Hepatocyte (in vitro differentiated cells): ENCODE measurements around the gene GPSM3. TPM values are rescaled to one million over a fixed set of nuclear protein-coding genes. Genes with fewer than 3 reads are reported as not detected.

Experiments used
- DNase-seq: peaks from one replicate; pipeline ENCODE4 v3.0.0-alpha.2; 2016; ENCODE audit warnings: low spot score
- H2AFZ ChIP-seq: fragments of 200-600 bp; sonication (generic); 2 replicates; pipeline ENCODE4 v1.6.0; 2016; ENCODE audit warnings: antibody characterized with exemption, mild to moderate bottlenecking
- H3K27ac ChIP-seq: fragments of 200-600 bp; sonication (generic); 2 replicates; pipeline ENCODE4 v1.5.1; 2016; ENCODE audit warnings: mild to moderate bottlenecking
- H3K27me3 ChIP-seq: fragments of 200-600 bp; sonication (generic); 2 replicates; pipeline ENCODE4 v1.6.1; 2016
- H3K36me3 ChIP-seq: fragments of 200-600 bp; sonication (generic); replicated peaks from 2 replicates; pipeline ENCODE4 v1.5.1; 2016; ENCODE audit warnings: low read depth; ENCODE audit not compliant: insufficient read depth
- H3K4me1 ChIP-seq: fragments of 200-600 bp; sonication (generic); 2 replicates; pipeline ENCODE4 v1.5.1; 2016; ENCODE audit warnings: mild to moderate bottlenecking, moderate library complexity; ENCODE audit not compliant: insufficient read depth
- H3K4me2 ChIP-seq: fragments of 200-600 bp; sonication (generic); 2 replicates; pipeline ENCODE4 v1.6.0; 2016
- H3K4me3 ChIP-seq: fragments of 200-600 bp; sonication (generic); 2 replicates; pipeline ENCODE4 v1.5.1; 2016; ENCODE audit warnings: mild to moderate bottlenecking
- H3K79me2 ChIP-seq: fragments of 200-600 bp; sonication (generic); 2 replicates; pipeline ENCODE4 v1.6.0; 2017; ENCODE audit warnings: mild to moderate bottlenecking
- H3K9me2 ChIP-seq: fragments of 200-600 bp; sonication (generic); replicated peaks from 2 replicates; pipeline ENCODE4 v1.6.0; 2017; ENCODE audit warnings: mild to moderate bottlenecking; ENCODE audit not compliant: insufficient read depth
- H3K9me3 ChIP-seq: fragments of 200-600 bp; sonication (generic); 2 replicates; pipeline ENCODE4 v1.5.1; 2016; ENCODE audit warnings: low read depth, mild to moderate bottlenecking
- H4K20me1 ChIP-seq: fragments of 200-600 bp; sonication (generic); 2 replicates; pipeline ENCODE4 v1.6.0; 2016; ENCODE audit warnings: mild to moderate bottlenecking; ENCODE audit not compliant: insufficient read depth, poor library complexity, severe bottlenecking
- EZH2 ChIP-seq: fragments of 200-600 bp; sonication (generic); IDR thresholded peaks from 2 replicates; pipeline ENCODE4 v1.6.1; 2016; ENCODE audit warnings: antibody characterized with exemption, mild to moderate bottlenecking, borderline replicate concordance
- EZH2phosphoT487 ChIP-seq: fragments of 200-600 bp; sonication (generic); IDR thresholded peaks from one replicate; pipeline ENCODE4 v1.6.1; 2018; ENCODE audit warnings: antibody characterized with exemption, mild to moderate bottlenecking, low read depth, moderate library complexity; ENCODE audit not compliant: unreplicated experiment, severe bottlenecking
- WGBS: methylation state at CpG from one replicate; pipeline ENCODE4 v1.1.6; 2016; ENCODE audit warnings: low lambda C conversion rate; ENCODE audit errors: missing lambda C conversion rate; 5-methylcytosine and 5-hydroxymethylcytosine counted together
- polyA plus RNA-seq: library from polyadenylated mRNA; unstranded; fragments of >200 nt; fragmentation: Nextera tagmentation; extraction: Ambion mirVana; gene quantifications from 2 replicates; pipeline ENCODE4 v1.2.1, GENCODE V29; 2016
- total RNA-seq: library from RNA; depleted of rRNA; stranded (reverse); fragments of >200 nt; gene quantifications from 2 replicates; pipeline ENCODE4 v1.2.3, GENCODE V29; 2014
- TF ChIP-seq, protein P1 (sequence below): fragments of 200-600 bp; sonication (generic); IDR thresholded peaks from 2 replicates; pipeline ENCODE4 v1.5.1; 2016; ENCODE audit warnings: antibody characterized with exemption, mild to moderate bottlenecking; ENCODE audit not compliant: poor library complexity

The GPSM3 gene
- total and polyA plus RNA-seq, 2 experiments from 2014 or later: 3.4 to 4.3 TPM

DNA sequence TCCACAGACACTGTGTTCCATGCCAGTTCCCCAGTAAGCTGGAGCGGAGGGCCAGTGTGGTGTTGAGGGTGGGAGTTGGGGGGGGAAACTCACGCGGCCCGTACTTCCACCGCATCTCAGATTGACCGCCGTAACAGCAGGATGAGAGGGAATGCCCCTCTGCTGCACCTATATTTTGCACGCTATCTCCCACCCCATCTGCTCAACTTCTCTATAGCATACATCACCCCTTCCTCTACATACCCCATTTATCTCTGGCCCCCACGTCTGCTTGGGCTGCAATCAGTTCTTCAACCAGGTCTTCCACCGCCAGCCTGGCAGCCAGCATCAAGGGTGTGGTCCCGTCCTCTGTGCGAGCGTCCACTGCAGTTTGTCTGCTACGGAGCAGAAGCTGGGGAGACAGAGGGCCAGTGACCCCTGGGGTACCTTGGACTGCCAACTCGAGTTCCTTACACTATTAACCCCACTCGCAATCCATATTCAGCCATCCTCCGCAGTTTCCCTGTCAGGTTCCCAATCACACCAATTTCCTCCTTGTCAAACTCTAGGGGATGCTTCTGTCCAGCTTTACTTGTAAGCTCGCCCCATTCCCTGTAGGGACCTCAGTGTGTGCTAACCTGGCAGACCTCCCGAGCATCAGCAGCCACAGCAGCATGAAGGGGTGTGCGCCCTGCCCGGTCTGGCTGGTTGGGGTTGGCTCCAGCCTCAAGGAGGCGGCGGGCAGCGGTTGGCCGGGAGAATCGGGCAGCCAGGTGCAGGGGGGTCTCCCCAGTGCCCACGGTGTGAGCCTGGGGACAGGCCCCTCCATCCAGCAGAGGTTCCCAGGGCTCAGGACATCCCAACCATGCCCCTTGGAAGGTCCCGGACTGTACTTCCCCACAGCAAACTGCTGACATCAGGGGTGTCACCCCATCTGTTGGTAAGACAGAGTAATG lies 4.5 kb upstream of the GPSM3 start:
- Histone ChIP-seq H4K20me1 (no peaks in the 10 kb centered on the region), H3K4me1 (peaks cover 22% of the 10 kb centered on the region), H3K4me3 (peak overlapping the region; percentile 6), H2AFZ (no peak overlapping the region), H3K9me3 (no peaks in the 10 kb centered on the region), H3K4me2 (peak overlapping the region; percentile 90), H3K9me2 (no peaks in the 10 kb centered on the region), H3K79me2 (no peaks in the 10 kb centered on the region), H3K36me3 (no peaks in the 10 kb centered on the region), H3K27me3 (no peaks in the 10 kb centered on the region), H3K27ac (peak overlapping the region; percentile 100)
- 63% methylated on average over 26 of the region's 28 CpGs for WGBS
- TF ChIP-seq EZH2phosphoT487: no peak
- no peak for TF ChIP-seq EZH2
- TF ChIP-seq, protein P1, sequence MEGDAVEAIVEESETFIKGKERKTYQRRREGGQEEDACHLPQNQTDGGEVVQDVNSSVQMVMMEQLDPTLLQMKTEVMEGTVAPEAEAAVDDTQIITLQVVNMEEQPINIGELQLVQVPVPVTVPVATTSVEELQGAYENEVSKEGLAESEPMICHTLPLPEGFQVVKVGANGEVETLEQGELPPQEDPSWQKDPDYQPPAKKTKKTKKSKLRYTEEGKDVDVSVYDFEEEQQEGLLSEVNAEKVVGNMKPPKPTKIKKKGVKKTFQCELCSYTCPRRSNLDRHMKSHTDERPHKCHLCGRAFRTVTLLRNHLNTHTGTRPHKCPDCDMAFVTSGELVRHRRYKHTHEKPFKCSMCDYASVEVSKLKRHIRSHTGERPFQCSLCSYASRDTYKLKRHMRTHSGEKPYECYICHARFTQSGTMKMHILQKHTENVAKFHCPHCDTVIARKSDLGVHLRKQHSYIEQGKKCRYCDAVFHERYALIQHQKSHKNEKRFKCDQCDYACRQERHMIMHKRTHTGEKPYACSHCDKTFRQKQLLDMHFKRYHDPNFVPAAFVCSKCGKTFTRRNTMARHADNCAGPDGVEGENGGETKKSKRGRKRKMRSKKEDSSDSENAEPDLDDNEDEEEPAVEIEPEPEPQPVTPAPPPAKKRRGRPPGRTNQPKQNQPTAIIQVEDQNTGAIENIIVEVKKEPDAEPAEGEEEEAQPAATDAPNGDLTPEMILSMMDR: no peak
- no peak for DNase-seq

DNA sequence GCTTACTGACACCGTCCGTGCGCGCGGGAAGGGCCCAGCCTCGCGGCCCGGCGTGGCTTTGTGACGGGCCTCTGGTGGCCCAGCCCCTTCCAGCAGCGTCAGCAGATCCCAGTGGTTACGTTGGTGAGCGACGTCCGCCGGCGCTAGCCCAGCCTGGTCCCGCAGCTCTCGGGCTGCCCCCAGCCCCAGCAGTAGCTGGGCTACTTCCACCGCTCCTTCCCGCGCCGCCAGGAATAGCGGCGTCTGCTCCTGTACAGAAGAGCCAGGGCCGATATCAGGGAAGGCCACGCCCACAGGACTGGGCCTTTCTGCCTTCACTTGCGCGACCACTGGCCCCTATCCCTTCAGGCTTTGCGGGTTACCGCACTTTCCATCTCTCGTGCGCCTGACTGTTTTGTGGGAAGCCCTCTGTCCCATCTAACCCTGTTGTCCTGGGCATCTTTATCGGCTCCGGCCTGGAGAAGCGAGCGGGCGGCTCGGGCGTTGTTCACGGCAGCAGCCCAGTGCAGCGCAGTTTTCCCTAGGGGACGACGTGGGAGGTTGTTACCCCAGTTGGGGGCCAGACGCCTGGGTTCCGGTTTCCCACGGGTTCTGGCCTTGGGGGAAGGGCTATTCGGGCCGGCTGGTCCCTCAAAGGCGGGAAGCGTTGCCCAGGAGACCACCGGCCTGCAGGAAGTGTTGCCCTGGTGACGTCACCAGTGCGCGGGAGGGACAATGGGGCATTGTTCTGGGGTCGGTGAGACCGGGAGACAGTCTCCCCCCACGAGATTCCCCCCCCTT lies 3.6 kb upstream of the GPSM3 start:
- no peaks in the 10 kb centered on the region for H3K36me3 ChIP-seq
- WGBS: under 1% methylated on average over 57 of the region's 58 CpGs
- peaks cover 25% of the 10 kb centered on the region for H3K4me1 ChIP-seq
- H3K27ac ChIP-seq: peak overlapping the region; percentile 100
- H3K4me3 ChIP-seq: peak overlapping the region; percentile 47
- H4K20me1 ChIP-seq: no peaks in the 10 kb centered on the region
- no peaks in the 10 kb centered on the region for H3K9me3 ChIP-seq
- TF ChIP-seq EZH2phosphoT487: no peak
- no peak for TF ChIP-seq EZH2
- TF ChIP-seq, protein P1: no peak
- peak; percentile 91 for DNase-seq
- peak overlapping the region; percentile 90 for H3K4me2 ChIP-seq
- no peaks in the 10 kb centered on the region for H3K79me2 ChIP-seq
- H3K27me3 ChIP-seq: no peaks in the 10 kb centered on the region
- H3K9me2 ChIP-seq: no peaks in the 10 kb centered on the region
- H2AFZ ChIP-seq: peak overlapping the region; percentile 16

DNA sequence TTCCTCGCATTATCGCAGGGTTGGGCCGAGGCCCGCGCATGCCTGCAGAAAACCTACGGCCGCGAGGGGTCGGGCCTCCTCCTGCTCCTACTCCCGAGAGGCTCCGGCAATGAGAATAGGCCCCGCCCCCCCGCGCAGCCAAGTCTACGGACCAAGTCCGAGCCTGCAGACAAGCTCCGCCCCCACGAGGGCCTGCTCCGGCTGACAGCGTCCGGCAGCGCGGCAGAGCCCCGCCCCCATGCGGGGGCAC lies 3.1 kb upstream of the GPSM3 start:
- no peaks in the 10 kb centered on the region for H4K20me1 ChIP-seq
- DNase-seq: peak; percentile 100
- peaks cover 3% of the 10 kb centered on the region for H3K79me2 ChIP-seq
- TF ChIP-seq, protein P1: peak; percentile 38
- no peak for TF ChIP-seq EZH2
- no peak overlapping the region for H2AFZ ChIP-seq
- H3K27ac ChIP-seq: peak overlapping the region; percentile 100
- no peak overlapping the region for H3K4me2 ChIP-seq
- H3K36me3 ChIP-seq: no peaks in the 10 kb centered on the region
- H3K9me3 ChIP-seq: no peaks in the 10 kb centered on the region
- H3K4me3 ChIP-seq: no peak overlapping the region
- no peaks in the 10 kb centered on the region for H3K27me3 ChIP-seq
- peaks cover 30% of the 10 kb centered on the region for H3K4me1 ChIP-seq
- WGBS: 3% methylated on average over 23 of the region's 25 CpGs
- no peaks in the 10 kb centered on the region for H3K9me2 ChIP-seq
